ENCODE results near the gene DLG2. TPM values are rescaled to one million over a fixed set of nuclear protein-coding genes. Genes with fewer than 3 reads are reported as not detected.

Gene DLG2
- total and polyA plus RNA-seq, 2 of the 8 experiments (the other 6 are each of a cell fraction or from before 2014, with no cell fraction given): 1.7 to 14.3 TPM

GRCh38 chr11:83648610-83649527 is 1978.3 kb downstream of the DLG2 start:
- Histone ChIP-seq H3K9me3 (ENCODE audit: insufficient read depth in 2 of 2, low read depth in 1 of 2, low read length in 1 of 2) (no peaks in the 10 kb centered on the region), H2AK5ac (ENCODE audit: low read depth, low read length) (no peak overlapping the region), H3K4me3 (ENCODE audit: extremely low read depth in 1 of 4, insufficient read depth in 2 of 4, low read depth in 3 of 4, low read length in 4 of 4) (no peak overlapping the region), H3K56ac (replicated peaks; ENCODE audit: insufficient read length, low read depth, low read length) (no peak overlapping the region), H2BK15ac (ENCODE audit: low read length) (no peak overlapping the region), H3K79me2 (ENCODE audit: control insufficient read depth in 1 of 2, insufficient read depth in 2 of 2, low read length in 2 of 2) (no peaks in the 10 kb centered on the region), H3K9ac (replicated peaks in 1 of 4; ENCODE audit: extremely low read depth in 1 of 4, low read depth in 3 of 4, low read length in 3 of 4) (no peak overlapping the region), H3K4me2 (ENCODE audit: insufficient read depth in 1 of 2, low read depth in 2 of 2, low read length in 2 of 2) (no peak overlapping the region), H3K36me3 (ENCODE audit: control insufficient read depth in 2 of 4, insufficient read depth in 4 of 4, low read length in 3 of 4) (no peaks in the 10 kb centered on the region), H2BK120ac (replicated peaks; ENCODE audit: low read depth, low read length) (no peak overlapping the region), H4K91ac (replicated peaks; ENCODE audit: insufficient read length, low read length) (no peak overlapping the region), H4K20me1 (replicated peaks in 1 of 2; ENCODE audit: control insufficient read depth in 1 of 2, insufficient read depth in 2 of 2, low read length in 2 of 2) (no peaks in the 10 kb centered on the region), H3K79me1 (ENCODE audit: low read depth, low read length) (no peaks in the 10 kb centered on the region), H3K23me2 (ENCODE audit: low read depth, low read length) (no peaks in the 10 kb centered on the region), H3K14ac (ENCODE audit: insufficient read length) (no peak overlapping the region), H2AFZ (ENCODE audit: low read length) (no peak overlapping the region), H2BK12ac (ENCODE audit: low read depth, low read length) (0 out of 2 replicates have a peak overlapping the region, but pooled peaks have one; percentile 29), H4K8ac (ENCODE audit: extremely low read depth, insufficient read depth, low read length) (no peak overlapping the region), H3K18ac (ENCODE audit: extremely low read depth, low read length) (no peak overlapping the region), H3K27ac (ENCODE audit: low read depth, low read length) (no peak overlapping the region), H3K27me3 (replicated peaks in 1 of 4; ENCODE audit: control insufficient read depth in 3 of 4, extremely low read depth in 1 of 4, insufficient read depth in 3 of 4, low read length in 3 of 4) (no peaks in the 10 kb centered on the region), H3K4me1 (replicated peaks in 1 of 4; ENCODE audit: control insufficient read depth in 3 of 4, insufficient read depth in 4 of 4, low read length in 3 of 4) (peaks cover 0 to 8% (median 3%) of the 10 kb centered on the region in 4 experiments; a peak in 2 of 7 replicates), H2BK20ac (ENCODE audit: low read length) (no peak overlapping the region; the same call in 1 of the 2 replicates), H3K4ac (replicated peaks; ENCODE audit: insufficient read length, low read depth, low read length) (no peak overlapping the region), H4K5ac (ENCODE audit: insufficient read length, low read depth, low read length) (no peak overlapping the region), H3K23ac (ENCODE audit: insufficient read length) (no peak overlapping the region), H2BK5ac (ENCODE audit: low read depth, low read length) (no peak overlapping the region)
- ChIA-PET POLR2A (ENCODE audit: partially characterized antibody) (interaction anchor here (0.6 kb wide), 1 partner anchor 113 kb away, joined by 4 read pairs; no protein-coding TSS in a partner anchor), CTCF (ENCODE audit: partially characterized antibody) (interaction anchor here (0.6 to 1.6 kb wide), 4 partner anchors 45 to 676 kb away, joined by 3 read pairs; no protein-coding TSS in a partner anchor)
- no peak for DNase-seq (ENCODE audit: low read depth in 1 of 2, low spot score in 2 of 2)
- 89% methylated on average over 2 of the region's 2 CpGs; no CpG with 5 or more reads in 1 of the 2 experiments for WGBS, 2 experiments (ENCODE audit: extremely low coverage in 1 of 2, insufficient coverage in 1 of 2, insufficient read length in 1 of 2, insufficient replicate concordance in 2 of 2, low coverage in 1 of 2, low lambda C conversion rate in 2 of 2, missing lambda C conversion rate in 1 of 2)
- FAIRE-seq: no peak
- no peak for TF ChIP-seq E2F6 (IDR thresholded peaks at IDR 0.05)
- TF ChIP-seq USF2 (IDR thresholded peaks at IDR 0.05; ENCODE audit: low read length): no peak
- TF ChIP-seq ATF3 (IDR thresholded peaks at IDR 0.05; ENCODE audit: insufficient read depth, low read depth, low read length): no peak
- no peak for TF ChIP-seq SUZ12 (IDR thresholded peaks at IDR 0.05; ENCODE audit: low read length)
- TF ChIP-seq KDM4A (IDR thresholded peaks at IDR 0.05; ENCODE audit: low read depth, low read length, severe bottlenecking): no peak
- no peak for TF ChIP-seq BRCA1 (IDR thresholded peaks at IDR 0.05; ENCODE audit: low read depth, low read length)
- TF ChIP-seq ATF2 (IDR thresholded peaks at IDR 0.05; ENCODE audit: low read length): no peak
